HepG2 (cell line): ENCODE measurements around the gene LRIF1. TPM values are rescaled to one million over a fixed set of nuclear protein-coding genes. Genes with fewer than 3 reads are reported as not detected.
A peak's percentile ranks its signal among the peaks of the same experiment; 100 is the strongest.

Experiments
- FOXM1 ChIP-seq: sonication (generic); formaldehyde crosslinking; IDR thresholded peaks from 2 replicates; pipeline ENCODE4 v1.5.0; 2020; ENCODE audit warnings: missing genetic modification reagents
- PAXIP1 ChIP-seq: sonication (generic); formaldehyde crosslinking; conservative IDR thresholded peaks from 2 replicates; pipeline ENCODE4 v1.4.0; 2020; ENCODE audit warnings: mild to moderate bottlenecking, missing genetic modification reagents, moderate library complexity
- PHF21A ChIP-seq: sonication (generic); formaldehyde crosslinking; IDR thresholded peaks from 2 replicates; pipeline ENCODE4 v1.5.0; 2020; ENCODE audit warnings: mild to moderate bottlenecking, missing genetic modification reagents
- RFX3 ChIP-seq: IDR thresholded peaks from 2 replicates; pipeline ENCODE4 v1.6.1; 2016; ENCODE audit warnings: missing biosample characterization, missing genetic modification reagents
- SNAPC4 ChIP-seq: sonication (generic); formaldehyde crosslinking; IDR thresholded peaks from 2 replicates; pipeline ENCODE4 v1.4.0; 2020; ENCODE audit warnings: mild to moderate bottlenecking, missing genetic modification reagents
- SOX13 ChIP-seq, 3 experiments: fragments of 450-650 bp in 1 of 3; sonication (generic) in 1 of 3; formaldehyde crosslinking in 1 of 3; IDR thresholded peaks in 2 of 3; conservative IDR thresholded peaks in 1 of 3; 2 replicates each; pipeline versions ENCODE4 v1.5.0 to v1.6.1; 2016 to 2020; ENCODE audit warnings: antibody characterized with exemption in 1 of 3, mild to moderate bottlenecking in 1 of 3, missing compliant biosample characterization in 1 of 3, missing genetic modification reagents in 1 of 3, moderate library complexity in 1 of 3
- ZNF605 ChIP-seq: sonication (generic); formaldehyde crosslinking; IDR thresholded peaks from 2 replicates; pipeline ENCODE4 v1.8.0; 2022; ENCODE audit warnings: mild to moderate bottlenecking, missing genetic modification reagents
- ZNF761 ChIP-seq: sonication (generic); formaldehyde crosslinking; conservative IDR thresholded peaks from 2 replicates; pipeline ENCODE4 v1.4.0; 2020; ENCODE audit warnings: mild to moderate bottlenecking, missing genetic modification reagents
- ZNF777 ChIP-seq: sonication (generic); formaldehyde crosslinking; IDR thresholded peaks from 2 replicates; pipeline ENCODE4 v1.4.0; 2020; ENCODE audit warnings: missing genetic modification reagents
- polyA plus RNA-seq, 8 experiments: library from polyadenylated mRNA; depleted of rRNA in 3 of 8; stranded (reverse) in 7 of 8; unstranded in 1 of 8; fragments of >200 nt; fragmentation: Illumina TruSeq in 4 of 8; extraction: Trizol in 4 of 8; gene quantifications; 2 replicates each; pipeline versions ENCODE4 v1.2.1 to v1.2.3, GENCODE V29; 2011 to 2016; ENCODE audit warnings: low read depth in 4 of 8, missing spikeins in 1 of 8, mixed read lengths in 1 of 8; ENCODE audit not compliant: insufficient read depth in 1 of 8
- total RNA-seq, 5 experiments: library from RNA; depleted of rRNA; stranded (reverse); fragments of >200 nt; fragmentation: Illumina TruSeq; extraction: Trizol; gene quantifications; 2 replicates each; pipeline ENCODE4 v1.2.3, GENCODE V29; 2016; ENCODE audit warnings: low read depth in 1 of 5
- TF ChIP-seq, protein P1 (sequence below), 2 experiments: sonication (generic) in 1 of 2; formaldehyde crosslinking in 1 of 2; IDR thresholded peaks; 2 replicates each; pipeline versions ENCODE4 v1.4.0 to v1.6.1; 2016 to 2020; ENCODE audit warnings: borderline replicate concordance in 1 of 2, low read depth in 1 of 2, mild to moderate bottlenecking in 1 of 2, missing genetic modification reagents in 1 of 2
- TF ChIP-seq, protein P2 (sequence below): sonication (generic); formaldehyde crosslinking; IDR thresholded peaks from 2 replicates; pipeline ENCODE4 v1.4.0; 2020; ENCODE audit warnings: missing genetic modification reagents

LRIF1 gene
- total and polyA plus RNA-seq, 2 of the 13 experiments (the other 11 are each of a cell fraction or from before 2014, with no cell fraction given): 18.4 to 42.4 TPM

GRCh38 chr1:110962892-110963690, 631 bp downstream of the LRIF1 start (continued):
- TF ChIP-seq, protein P1, sequence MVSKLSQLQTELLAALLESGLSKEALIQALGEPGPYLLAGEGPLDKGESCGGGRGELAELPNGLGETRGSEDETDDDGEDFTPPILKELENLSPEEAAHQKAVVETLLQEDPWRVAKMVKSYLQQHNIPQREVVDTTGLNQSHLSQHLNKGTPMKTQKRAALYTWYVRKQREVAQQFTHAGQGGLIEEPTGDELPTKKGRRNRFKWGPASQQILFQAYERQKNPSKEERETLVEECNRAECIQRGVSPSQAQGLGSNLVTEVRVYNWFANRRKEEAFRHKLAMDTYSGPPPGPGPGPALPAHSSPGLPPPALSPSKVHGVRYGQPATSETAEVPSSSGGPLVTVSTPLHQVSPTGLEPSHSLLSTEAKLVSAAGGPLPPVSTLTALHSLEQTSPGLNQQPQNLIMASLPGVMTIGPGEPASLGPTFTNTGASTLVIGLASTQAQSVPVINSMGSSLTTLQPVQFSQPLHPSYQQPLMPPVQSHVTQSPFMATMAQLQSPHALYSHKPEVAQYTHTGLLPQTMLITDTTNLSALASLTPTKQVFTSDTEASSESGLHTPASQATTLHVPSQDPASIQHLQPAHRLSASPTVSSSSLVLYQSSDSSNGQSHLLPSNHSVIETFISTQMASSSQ (IDR thresholded peaks at IDR 0.05; ENCODE audit: low read depth): no peak
- TF ChIP-seq, protein P1 (CRISPR knock-in tag; IDR thresholded peaks at IDR 0.05; ENCODE audit: borderline replicate concordance): no peak
- TF ChIP-seq, protein P2, sequence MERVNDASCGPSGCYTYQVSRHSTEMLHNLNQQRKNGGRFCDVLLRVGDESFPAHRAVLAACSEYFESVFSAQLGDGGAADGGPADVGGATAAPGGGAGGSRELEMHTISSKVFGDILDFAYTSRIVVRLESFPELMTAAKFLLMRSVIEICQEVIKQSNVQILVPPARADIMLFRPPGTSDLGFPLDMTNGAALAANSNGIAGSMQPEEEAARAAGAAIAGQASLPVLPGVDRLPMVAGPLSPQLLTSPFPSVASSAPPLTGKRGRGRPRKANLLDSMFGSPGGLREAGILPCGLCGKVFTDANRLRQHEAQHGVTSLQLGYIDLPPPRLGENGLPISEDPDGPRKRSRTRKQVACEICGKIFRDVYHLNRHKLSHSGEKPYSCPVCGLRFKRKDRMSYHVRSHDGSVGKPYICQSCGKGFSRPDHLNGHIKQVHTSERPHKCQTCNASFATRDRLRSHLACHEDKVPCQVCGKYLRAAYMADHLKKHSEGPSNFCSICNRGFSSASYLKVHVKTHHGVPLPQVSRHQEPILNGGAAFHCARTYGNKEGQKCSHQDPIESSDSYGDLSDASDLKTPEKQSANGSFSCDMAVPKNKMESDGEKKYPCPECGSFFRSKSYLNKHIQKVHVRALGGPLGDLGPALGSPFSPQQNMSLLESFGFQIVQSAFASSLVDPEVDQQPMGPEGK (CRISPR knock-in tag): no peak; the same call in 1 of the 2 replicates
- TF ChIP-seq SNAPC4 (CRISPR knock-in tag) (0 out of 2 replicates have a peak, but pooled peaks have one; percentile 56), PAXIP1 (CRISPR knock-in tag) (no peak), ZNF777 (CRISPR knock-in tag) (no peak; the same call in none of the 2 replicates), RFX3 (CRISPR knock-in tag) (no peak), ZNF761 (CRISPR knock-in tag) (no peak), PHF21A (CRISPR knock-in tag) (peak; percentile 19; the same call in 1 of the 2 replicates), ZNF605 (CRISPR knock-in tag) (peak; percentile 65; the same call in 1 of the 2 replicates), SOX13 (IDR thresholded peaks at IDR 0.05) (no peak), SOX13 (CRISPR knock-in tag; conservative IDR thresholded peaks at IDR 0.05 in 1 of 2, IDR thresholded peaks at IDR 0.05 in 1 of 2) (peak in 1 of 2 experiments; percentile 15; a peak in 1 of 4 replicates), FOXM1 (CRISPR knock-in tag) (no peak)
